ENCODE data around the gene BUD31. TPM values are rescaled to one million over a fixed set of nuclear protein-coding genes. Genes with fewer than 3 reads are reported as not detected.

The BUD31 gene
- total RNA-seq, 1 donor from 2014 or later = 108 TPM

DNA sequence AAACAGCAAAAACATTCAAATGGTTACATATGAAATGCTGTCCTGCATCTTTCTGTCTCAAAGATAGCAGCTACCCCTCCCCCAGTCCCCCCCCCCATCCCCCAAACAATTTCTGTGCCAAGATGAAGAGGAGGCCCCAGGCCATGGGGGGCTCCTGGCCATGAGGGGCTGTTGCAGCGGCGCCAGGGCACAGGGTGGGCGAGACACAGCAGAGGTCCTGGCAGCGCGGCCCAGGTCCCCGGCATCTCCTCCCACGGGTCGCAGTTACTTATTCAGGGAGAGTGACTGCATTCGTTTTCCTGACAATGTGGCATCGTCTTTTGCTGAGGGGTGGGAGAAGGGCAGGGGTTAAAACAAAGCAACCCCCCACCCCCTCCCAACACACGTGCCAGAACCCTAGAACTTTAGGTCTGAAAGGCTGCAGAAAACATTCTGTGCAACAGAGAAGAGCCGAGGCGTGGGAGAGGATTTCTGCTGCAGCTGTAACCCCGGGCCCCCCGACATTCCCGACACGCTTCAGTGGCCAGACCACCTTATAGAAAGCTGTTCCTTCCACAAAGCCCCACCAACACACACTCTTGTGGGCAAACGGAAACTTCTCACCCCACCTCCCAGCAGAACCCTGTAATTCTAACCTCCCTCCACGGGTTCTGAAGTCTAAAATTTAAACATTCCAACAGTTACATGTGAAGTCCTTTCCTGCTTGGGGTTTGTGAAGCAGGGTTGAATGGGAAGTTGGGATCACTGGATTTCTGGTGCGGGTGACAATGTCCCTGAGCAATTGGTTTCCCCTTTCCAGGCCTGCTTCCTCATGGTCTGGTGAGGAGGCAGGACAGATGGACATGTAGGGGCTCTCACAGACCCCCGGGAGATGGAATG lies 12.1 kb upstream of the BUD31 start:
- no peak for DNase-seq (ENCODE audit: low spot score)
- Mint-ChIP-seq H3K36me3 (ENCODE audit: low read depth) (peaks cover 24% of the 10 kb centered on the region), H3K4me3 (ENCODE audit: unreplicated experiment) (no peak overlapping the region), H3K4me1 (ENCODE audit: low read depth) (peaks cover 16% of the 10 kb centered on the region), H3K27ac (ENCODE audit: unreplicated experiment) (no peak overlapping the region), H3K27me3 (ENCODE audit: low read depth) (no peaks in the 10 kb centered on the region), H3K9me3 (ENCODE audit: low read depth) (no peaks in the 10 kb centered on the region)
- TF ChIP-seq, protein P1, sequence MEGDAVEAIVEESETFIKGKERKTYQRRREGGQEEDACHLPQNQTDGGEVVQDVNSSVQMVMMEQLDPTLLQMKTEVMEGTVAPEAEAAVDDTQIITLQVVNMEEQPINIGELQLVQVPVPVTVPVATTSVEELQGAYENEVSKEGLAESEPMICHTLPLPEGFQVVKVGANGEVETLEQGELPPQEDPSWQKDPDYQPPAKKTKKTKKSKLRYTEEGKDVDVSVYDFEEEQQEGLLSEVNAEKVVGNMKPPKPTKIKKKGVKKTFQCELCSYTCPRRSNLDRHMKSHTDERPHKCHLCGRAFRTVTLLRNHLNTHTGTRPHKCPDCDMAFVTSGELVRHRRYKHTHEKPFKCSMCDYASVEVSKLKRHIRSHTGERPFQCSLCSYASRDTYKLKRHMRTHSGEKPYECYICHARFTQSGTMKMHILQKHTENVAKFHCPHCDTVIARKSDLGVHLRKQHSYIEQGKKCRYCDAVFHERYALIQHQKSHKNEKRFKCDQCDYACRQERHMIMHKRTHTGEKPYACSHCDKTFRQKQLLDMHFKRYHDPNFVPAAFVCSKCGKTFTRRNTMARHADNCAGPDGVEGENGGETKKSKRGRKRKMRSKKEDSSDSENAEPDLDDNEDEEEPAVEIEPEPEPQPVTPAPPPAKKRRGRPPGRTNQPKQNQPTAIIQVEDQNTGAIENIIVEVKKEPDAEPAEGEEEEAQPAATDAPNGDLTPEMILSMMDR (IDR thresholded peaks at IDR 0.05) = no peak

DNA sequence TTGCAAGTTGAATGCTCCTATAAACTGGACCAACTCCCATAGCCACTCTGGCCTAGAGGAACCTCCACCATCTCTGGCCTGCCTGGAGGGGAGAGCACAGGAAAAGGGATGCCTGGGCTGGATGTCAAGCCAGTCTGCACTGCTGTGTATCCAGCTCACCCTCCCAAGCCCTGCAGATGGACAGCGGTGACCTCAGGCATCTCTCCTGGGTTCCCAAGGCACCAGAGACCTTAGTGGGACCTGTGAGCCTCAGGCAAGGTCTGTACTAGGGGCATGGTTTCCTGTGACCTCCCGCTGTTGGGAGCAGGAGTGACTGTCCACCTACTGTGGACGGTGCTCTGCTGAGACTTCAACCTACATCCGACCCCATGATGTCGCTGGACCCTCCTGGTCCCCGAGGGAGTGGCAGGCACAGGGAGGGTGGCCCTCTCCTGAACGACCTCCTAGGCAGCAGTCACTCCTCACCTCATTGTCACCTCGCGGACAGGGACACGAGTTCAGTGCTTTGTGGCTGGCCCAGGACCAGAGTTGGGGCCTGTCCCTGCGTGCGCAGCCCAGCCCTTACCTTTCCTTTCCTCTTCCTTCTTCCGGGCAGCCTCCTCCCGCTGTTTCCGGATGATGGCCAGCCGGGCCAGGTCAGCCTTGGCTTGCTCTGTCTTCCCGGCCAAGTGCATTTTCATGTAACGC lies 11.3 kb upstream of the BUD31 start:
- no peak overlapping the region for H3K4me3 Mint-ChIP-seq (ENCODE audit: unreplicated experiment)
- no peak for DNase-seq (ENCODE audit: low spot score)
- peaks cover 16% of the 10 kb centered on the region for H3K4me1 Mint-ChIP-seq (ENCODE audit: low read depth)
- TF ChIP-seq, protein P1 (IDR thresholded peaks at IDR 0.05) = no peak
- H3K36me3 Mint-ChIP-seq (ENCODE audit: low read depth) = peaks cover 21% of the 10 kb centered on the region
- H3K9me3 Mint-ChIP-seq (ENCODE audit: low read depth) = no peaks in the 10 kb centered on the region
- no peaks in the 10 kb centered on the region for H3K27me3 Mint-ChIP-seq (ENCODE audit: low read depth)
- no peak overlapping the region for H3K27ac Mint-ChIP-seq (ENCODE audit: unreplicated experiment)

DNA sequence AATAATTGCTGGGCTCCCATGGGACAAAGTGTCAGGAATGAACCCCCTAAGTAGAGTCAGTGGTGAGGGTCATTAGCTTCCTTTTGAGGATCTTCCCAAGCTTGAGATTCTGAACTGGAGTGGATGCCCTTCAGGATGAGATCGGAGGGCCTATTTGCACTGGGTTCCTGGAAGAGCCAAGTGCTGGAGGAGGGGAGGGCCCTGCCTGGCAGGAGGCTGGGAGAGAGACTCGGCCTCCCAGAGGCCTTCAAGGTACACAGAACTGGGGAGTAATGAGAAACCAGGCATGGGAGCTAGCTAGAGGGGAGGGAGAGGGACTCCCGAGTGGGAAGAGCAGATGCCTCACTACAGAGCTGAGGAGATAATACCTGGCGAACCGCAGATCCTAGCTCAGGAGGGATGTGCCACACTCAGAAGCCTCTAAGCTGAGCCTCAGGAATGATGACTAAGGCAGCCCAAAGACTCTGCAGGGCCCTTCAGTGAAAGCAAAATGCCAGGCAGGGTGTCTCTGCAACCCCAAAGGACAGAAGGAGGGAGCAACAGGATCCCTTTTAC lies 9.8 kb upstream of the BUD31 start:
- Mint-ChIP-seq H3K27me3 (ENCODE audit: low read depth) (no peaks in the 10 kb centered on the region), H3K27ac (ENCODE audit: unreplicated experiment) (peak overlapping the region; percentile 57), H3K36me3 (ENCODE audit: low read depth) (peaks cover 28% of the 10 kb centered on the region), H3K4me3 (ENCODE audit: unreplicated experiment) (no peak overlapping the region), H3K4me1 (ENCODE audit: low read depth) (peaks cover 7% of the 10 kb centered on the region), H3K9me3 (ENCODE audit: low read depth) (no peaks in the 10 kb centered on the region)
- TF ChIP-seq, protein P1 (IDR thresholded peaks at IDR 0.05) = no peak
- no peak for DNase-seq (ENCODE audit: low spot score)

DNA sequence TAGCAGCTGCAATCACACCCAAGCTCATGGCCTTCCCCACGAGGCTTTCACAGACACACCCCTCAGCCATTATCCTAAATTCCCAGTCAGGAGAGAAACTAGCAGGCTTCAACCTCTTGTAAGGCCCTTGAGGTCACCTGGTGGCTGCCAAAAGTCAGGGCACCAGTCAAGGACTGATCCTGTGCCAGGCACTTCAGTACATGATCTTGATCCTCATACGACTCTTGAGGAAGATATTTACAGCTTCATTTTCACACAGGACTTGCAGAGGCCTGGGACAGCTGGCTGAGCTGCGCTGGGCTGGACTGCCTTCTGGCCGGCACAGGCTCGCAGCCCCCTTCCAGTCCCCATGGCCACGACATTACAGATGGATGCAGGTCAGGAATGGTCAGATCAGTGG lies 9.2 kb upstream of the BUD31 start:
- TF ChIP-seq, protein P1 (IDR thresholded peaks at IDR 0.05) = no peak
- Mint-ChIP-seq H3K27me3 (ENCODE audit: low read depth) (no peaks in the 10 kb centered on the region), H3K4me3 (ENCODE audit: unreplicated experiment) (no peak overlapping the region), H3K4me1 (ENCODE audit: low read depth) (peaks cover 12% of the 10 kb centered on the region), H3K36me3 (ENCODE audit: low read depth) (peaks cover 28% of the 10 kb centered on the region), H3K27ac (ENCODE audit: unreplicated experiment) (no peak overlapping the region), H3K9me3 (ENCODE audit: low read depth) (no peaks in the 10 kb centered on the region)
- DNase-seq (ENCODE audit: low spot score) = no peak

DNA sequence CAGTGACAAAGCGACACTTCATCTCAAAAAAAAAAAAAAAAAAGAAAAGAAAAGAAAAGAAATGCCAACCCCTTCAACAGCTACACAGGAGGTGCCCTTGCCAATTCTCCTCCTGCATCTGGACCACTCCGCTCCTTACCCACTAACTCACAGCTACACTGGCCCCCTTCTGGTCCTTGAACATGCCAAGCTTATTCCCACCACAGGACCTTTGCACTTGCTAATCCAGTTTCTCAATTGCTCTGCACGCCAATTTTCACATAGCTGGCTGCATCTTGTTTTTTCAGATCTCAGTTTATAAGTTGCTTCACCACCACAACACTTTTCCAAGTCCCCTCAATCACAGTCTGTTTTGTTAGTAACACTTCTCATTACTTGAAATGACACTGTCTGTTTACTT lies 5.9 kb upstream of the BUD31 start:
- Mint-ChIP-seq H3K9me3 (ENCODE audit: low read depth) (no peaks in the 10 kb centered on the region), H3K4me1 (ENCODE audit: low read depth) (peaks cover 32% of the 10 kb centered on the region), H3K27ac (ENCODE audit: unreplicated experiment) (peak overlapping the region; percentile 22), H3K36me3 (ENCODE audit: low read depth) (peaks cover 24% of the 10 kb centered on the region), H3K27me3 (ENCODE audit: low read depth) (no peaks in the 10 kb centered on the region), H3K4me3 (ENCODE audit: unreplicated experiment) (no peak overlapping the region)
- DNase-seq (ENCODE audit: low spot score) = no peak
- TF ChIP-seq, protein P1 (IDR thresholded peaks at IDR 0.05) = no peak
